Glutamatergic neuron (in vitro differentiated cells): ENCODE data around the gene CDK7. TPM values are rescaled to one million over a fixed set of nuclear protein-coding genes. Genes with fewer than 3 reads are reported as not detected.

ENCODE experiments used
- DNase-seq: peaks from one replicate; pipeline ENCODE4 v3.0.0; 2022
- H3K27ac Mint-ChIP-seq: one replicate; pipeline ENCODE4 v1.8.0; 2020; ENCODE audit warnings: mild to moderate bottlenecking, mixed read lengths, inconsistent platforms; ENCODE audit not compliant: unreplicated experiment
- H3K27me3 Mint-ChIP-seq: one replicate; pipeline ENCODE4 v1.8.0; 2020; ENCODE audit warnings: mild to moderate bottlenecking, moderate library complexity, mixed read lengths, inconsistent platforms; ENCODE audit not compliant: unreplicated experiment
- H3K36me3 Mint-ChIP-seq: one replicate; pipeline ENCODE4 v1.8.0; 2020; ENCODE audit warnings: mild to moderate bottlenecking, mixed read lengths, inconsistent platforms; ENCODE audit not compliant: unreplicated experiment
- H3K4me1 Mint-ChIP-seq: one replicate; pipeline ENCODE4 v1.8.0; 2020; ENCODE audit warnings: mild to moderate bottlenecking, low read depth, mixed read lengths, inconsistent platforms; ENCODE audit not compliant: unreplicated experiment
- H3K4me3 Mint-ChIP-seq: one replicate; pipeline ENCODE4 v1.8.0; 2020; ENCODE audit warnings: mild to moderate bottlenecking, mixed read lengths, inconsistent platforms; ENCODE audit not compliant: unreplicated experiment
- H3K9me3 Mint-ChIP-seq: one replicate; pipeline ENCODE4 v1.8.0; 2020; ENCODE audit warnings: mild to moderate bottlenecking, moderate library complexity, mixed read lengths, inconsistent platforms; ENCODE audit not compliant: unreplicated experiment
- total RNA-seq: library from RNA; stranded (reverse); fragmentation: NEBNext Ultra II Directional; extraction: Animal tissue kit (Norgen Biotek cat#: 25700); gene quantifications from one replicate; pipeline ENCODE4 v1.2.1, GENCODE V29; 2021; ENCODE audit not compliant: unreplicated experiment
- TF ChIP-seq, protein P1 (sequence below): fragments of 200-600 bp; sonication (generic); IDR thresholded peaks from one replicate; pipeline ENCODE4 v1.5.0; 2021; ENCODE audit not compliant: partially characterized antibody, unreplicated experiment

The CDK7 gene
- total RNA-seq, 1 donor from 2014 or later: 17.0 TPM

DNA sequence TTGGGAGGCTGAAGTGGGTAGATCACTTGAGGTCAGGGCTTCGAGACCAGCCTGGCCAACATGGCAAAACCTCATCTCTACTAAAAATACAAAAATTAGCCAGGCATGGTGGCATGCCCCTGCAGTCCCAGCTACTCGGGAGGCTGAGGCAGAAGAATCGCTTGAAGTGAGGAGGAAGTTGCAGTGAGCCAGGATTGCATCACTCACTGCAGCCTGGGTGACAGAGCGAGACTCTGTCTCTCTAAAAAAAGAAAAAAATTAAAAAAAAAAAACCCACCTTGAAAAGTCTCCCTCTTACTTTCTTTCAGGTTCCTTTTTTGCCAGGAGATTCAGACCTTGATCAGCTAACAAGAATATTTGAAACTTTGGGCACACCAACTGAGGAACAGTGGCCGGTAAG lies 34.2 kb downstream of the CDK7 start:
- no peak for DNase-seq
- TF ChIP-seq, protein P1, sequence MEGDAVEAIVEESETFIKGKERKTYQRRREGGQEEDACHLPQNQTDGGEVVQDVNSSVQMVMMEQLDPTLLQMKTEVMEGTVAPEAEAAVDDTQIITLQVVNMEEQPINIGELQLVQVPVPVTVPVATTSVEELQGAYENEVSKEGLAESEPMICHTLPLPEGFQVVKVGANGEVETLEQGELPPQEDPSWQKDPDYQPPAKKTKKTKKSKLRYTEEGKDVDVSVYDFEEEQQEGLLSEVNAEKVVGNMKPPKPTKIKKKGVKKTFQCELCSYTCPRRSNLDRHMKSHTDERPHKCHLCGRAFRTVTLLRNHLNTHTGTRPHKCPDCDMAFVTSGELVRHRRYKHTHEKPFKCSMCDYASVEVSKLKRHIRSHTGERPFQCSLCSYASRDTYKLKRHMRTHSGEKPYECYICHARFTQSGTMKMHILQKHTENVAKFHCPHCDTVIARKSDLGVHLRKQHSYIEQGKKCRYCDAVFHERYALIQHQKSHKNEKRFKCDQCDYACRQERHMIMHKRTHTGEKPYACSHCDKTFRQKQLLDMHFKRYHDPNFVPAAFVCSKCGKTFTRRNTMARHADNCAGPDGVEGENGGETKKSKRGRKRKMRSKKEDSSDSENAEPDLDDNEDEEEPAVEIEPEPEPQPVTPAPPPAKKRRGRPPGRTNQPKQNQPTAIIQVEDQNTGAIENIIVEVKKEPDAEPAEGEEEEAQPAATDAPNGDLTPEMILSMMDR: no peak
- Mint-ChIP-seq H3K27ac (no peak overlapping the region), H3K9me3 (peaks cover 1% of the 10 kb centered on the region), H3K4me1 (no peaks in the 10 kb centered on the region), H3K36me3 (no peaks in the 10 kb centered on the region), H3K27me3 (no peaks in the 10 kb centered on the region), H3K4me3 (no peak overlapping the region)

DNA sequence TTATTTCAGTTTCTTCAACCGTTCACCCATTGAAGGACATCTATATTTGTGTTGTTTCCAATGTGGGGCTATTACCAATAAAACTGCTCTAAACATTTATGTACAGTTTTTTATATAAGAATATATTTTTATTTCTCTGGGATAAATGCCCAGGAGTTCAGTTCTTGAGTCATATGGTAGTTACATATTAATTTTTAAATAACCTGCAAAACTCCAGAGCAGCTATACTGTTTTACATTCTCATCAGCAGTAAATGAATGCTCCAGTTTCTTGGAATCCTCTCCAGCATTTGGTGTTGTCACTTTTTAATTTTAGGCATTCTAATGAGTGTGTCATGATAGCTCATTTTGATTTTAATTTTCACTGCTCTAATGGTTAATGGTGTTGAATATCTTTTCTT lies 36.2 kb downstream of the CDK7 start:
- H3K36me3 Mint-ChIP-seq: no peaks in the 10 kb centered on the region
- H3K4me1 Mint-ChIP-seq: no peaks in the 10 kb centered on the region
- no peak for DNase-seq
- no peak overlapping the region for H3K4me3 Mint-ChIP-seq
- TF ChIP-seq, protein P1: no peak
- no peaks in the 10 kb centered on the region for H3K27me3 Mint-ChIP-seq
- H3K9me3 Mint-ChIP-seq: peaks cover 1% of the 10 kb centered on the region
- no peak overlapping the region for H3K27ac Mint-ChIP-seq

DNA sequence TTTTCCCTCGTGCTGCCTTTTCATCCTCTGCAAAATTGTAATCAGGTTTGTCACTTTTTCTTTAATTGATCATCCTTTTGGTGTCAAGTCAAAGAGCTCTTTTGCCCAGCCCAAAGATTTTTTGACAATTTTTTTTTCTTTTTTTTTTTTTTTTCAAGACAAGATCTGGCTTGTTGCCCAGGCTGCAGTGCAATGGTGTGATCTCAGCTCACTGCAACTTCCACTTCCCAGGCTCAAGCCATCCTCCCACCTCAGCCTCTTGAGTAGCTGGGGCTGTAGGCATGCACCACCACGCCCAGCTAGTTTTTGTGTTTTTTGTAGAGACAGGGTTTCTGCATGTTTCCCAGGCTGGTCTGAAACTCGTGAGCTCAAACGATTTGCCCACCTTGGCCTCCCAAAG lies 36.7 kb downstream of the CDK7 start:
- H3K4me1 Mint-ChIP-seq: no peaks in the 10 kb centered on the region
- no peak overlapping the region for H3K4me3 Mint-ChIP-seq
- peaks cover 1% of the 10 kb centered on the region for H3K9me3 Mint-ChIP-seq
- H3K27me3 Mint-ChIP-seq: no peaks in the 10 kb centered on the region
- TF ChIP-seq, protein P1: no peak
- no peaks in the 10 kb centered on the region for H3K36me3 Mint-ChIP-seq
- no peak for DNase-seq
- H3K27ac Mint-ChIP-seq: no peak overlapping the region

DNA sequence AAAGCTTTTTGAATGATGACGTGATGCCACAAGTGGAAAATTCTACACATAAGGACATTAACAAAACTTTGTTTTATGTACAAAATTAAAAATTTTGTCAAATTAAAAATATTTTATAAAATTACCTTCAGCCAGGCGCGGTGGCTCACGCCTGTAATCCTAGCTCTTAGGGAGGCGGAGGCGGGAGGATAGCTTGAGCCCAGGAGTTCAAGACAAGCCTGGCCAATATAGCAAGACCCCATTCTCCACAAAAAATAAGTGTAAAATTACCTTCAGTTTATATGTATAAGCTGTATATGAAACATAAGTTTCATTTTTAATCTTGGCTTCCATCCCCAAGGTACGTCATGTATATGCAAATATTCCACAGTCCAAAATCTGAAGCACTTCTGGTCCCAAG lies 40.9 kb downstream of the CDK7 start:
- Mint-ChIP-seq H3K27ac (no peak overlapping the region), H3K9me3 (no peaks in the 10 kb centered on the region), H3K27me3 (no peaks in the 10 kb centered on the region), H3K4me3 (no peak overlapping the region), H3K4me1 (no peaks in the 10 kb centered on the region), H3K36me3 (peaks cover 4% of the 10 kb centered on the region)
- DNase-seq: no peak
- TF ChIP-seq, protein P1: no peak

DNA sequence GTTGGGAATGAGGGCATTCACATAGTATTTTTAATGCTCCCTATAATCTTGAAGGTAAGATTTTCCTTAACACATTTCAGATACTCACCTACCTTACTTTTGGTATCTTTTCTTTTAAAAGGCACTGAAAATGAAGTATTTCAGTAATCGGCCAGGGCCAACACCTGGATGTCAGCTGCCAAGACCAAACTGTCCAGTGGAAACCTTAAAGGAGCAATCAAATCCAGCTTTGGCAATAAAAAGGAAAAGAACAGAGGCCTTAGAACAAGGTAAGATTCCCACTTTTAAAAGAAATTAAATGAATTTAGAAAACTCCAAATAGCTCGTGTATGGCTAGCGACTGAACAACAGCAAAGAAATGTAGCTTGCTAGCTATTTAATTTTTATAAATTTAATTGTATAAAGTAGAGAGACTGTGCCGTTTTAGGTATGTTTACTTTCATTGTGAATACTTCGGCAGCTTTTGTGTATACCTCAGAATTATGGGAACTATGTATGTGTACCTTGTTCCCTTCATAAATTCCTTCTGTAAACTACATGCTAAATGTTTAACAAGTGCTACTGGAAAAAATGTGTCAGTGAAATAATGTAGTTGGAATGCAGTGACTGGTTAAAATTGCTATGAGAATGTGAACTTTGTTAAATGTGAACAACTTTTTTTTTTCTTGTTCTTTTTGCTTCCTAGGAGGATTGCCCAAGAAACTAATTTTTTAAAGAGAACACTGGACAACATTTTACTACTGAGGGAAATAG lies 41.9 kb downstream of the CDK7 start:
- Mint-ChIP-seq H3K27me3 (no peaks in the 10 kb centered on the region), H3K9me3 (no peaks in the 10 kb centered on the region), H3K27ac (no peak overlapping the region), H3K4me3 (no peak overlapping the region), H3K4me1 (no peaks in the 10 kb centered on the region), H3K36me3 (peaks cover 4% of the 10 kb centered on the region)
- TF ChIP-seq, protein P1: no peak
- no peak for DNase-seq
